HEK293 (cell line): ENCODE data around the gene TXNIP.

Experiments
- CTCF ChIA-PET: fragments of 350-600 bp; formaldehyde crosslinking; extraction: SDS; loops from one replicate; lab custom pipeline; 2021; ENCODE audit warnings: antibody characterized with exemption; lab: Yijun Ruan, JAX
- POLR2A ChIA-PET: fragments of 300-600 bp; formaldehyde crosslinking; extraction: SDS; loops from one replicate; lab custom pipeline; 2020; ENCODE audit warnings: antibody characterized with exemption, inconsistent platforms; lab: Yijun Ruan, JAX
- H3K27ac ChIP-seq: fragments of 200-500 bp; sonication (Bioruptor generic); 2 replicates; pipeline ENCODE4 v1.5.1; 2014; ENCODE audit warnings: low read depth, low read length, control low read depth, inconsistent platforms; ENCODE audit errors: extremely low read depth
- H3K36me3 ChIP-seq, 2 experiments: fragments of 200-500 bp in 1 of 2; sonication (Bioruptor generic) in 1 of 2; 1 replicate in 1 of 2; 2 replicates in 1 of 2; pipeline ENCODE4 v1.5.1; 2014 to 2017; ENCODE audit warnings: inconsistent platforms in 2 of 2, low read length in 2 of 2; ENCODE audit not compliant: control insufficient read depth in 2 of 2, insufficient read depth in 1 of 2
- H3K4me1 ChIP-seq: fragments of 200-500 bp; sonication (Bioruptor generic); 2 replicates; pipeline ENCODE4 v1.5.1; 2014; ENCODE audit warnings: mild to moderate bottlenecking, low read length, inconsistent platforms; ENCODE audit not compliant: control insufficient read depth, insufficient read depth
- H3K4me3 ChIP-seq: 2 replicates; pipeline ENCODE4 v1.5.1; 2011; ENCODE audit warnings: low read depth, mild to moderate bottlenecking, control low read depth, low read length, moderate library complexity
- H3K9me3 ChIP-seq: fragments of 200-500 bp; sonication (Bioruptor generic); 2 replicates; pipeline ENCODE4 v1.5.1; 2014; ENCODE audit warnings: low read depth, low read length, inconsistent platforms; ENCODE audit not compliant: control insufficient read depth, insufficient read depth
- HOXD13 ChIP-seq: sonication (generic); formaldehyde crosslinking; IDR thresholded peaks from 2 replicates; pipeline ENCODE4 v1.8.0; 2022; ENCODE audit warnings: missing genetic modification reagents, borderline replicate concordance
- PRDM1 ChIP-seq: fragments of 450-650 bp; formaldehyde crosslinking; IDR thresholded peaks from 2 replicates; pipeline ENCODE4; 2016; ENCODE audit warnings: missing biosample characterization, missing genetic modification characterization
- REPIN1 ChIP-seq: fragments of 450-650 bp; formaldehyde crosslinking; IDR thresholded peaks from 2 replicates; pipeline ENCODE4 v1.5.1; 2017; ENCODE audit warnings: missing biosample characterization, missing genetic modification characterization, low read depth
- ZBTB8A ChIP-seq: fragments of 450-650 bp; formaldehyde crosslinking; IDR thresholded peaks from 2 replicates; pipeline ENCODE4 v1.5.1; 2016; ENCODE audit warnings: missing biosample characterization, missing genetic modification characterization
- ZNF10 ChIP-seq: fragments of 450-650 bp; formaldehyde crosslinking; IDR thresholded peaks from 2 replicates; pipeline ENCODE4 v1.5.1; 2017; ENCODE audit warnings: missing biosample characterization, missing genetic modification characterization
- ZNF121 ChIP-seq: fragments of 450-650 bp; formaldehyde crosslinking; IDR thresholded peaks from 2 replicates; pipeline ENCODE4 v1.5.1; 2016; ENCODE audit warnings: missing biosample characterization, missing genetic modification characterization
- ZNF155 ChIP-seq: fragments of 450-650 bp; formaldehyde crosslinking; IDR thresholded peaks from 2 replicates; pipeline ENCODE4 v1.5.1; 2016; ENCODE audit warnings: missing biosample characterization, missing genetic modification characterization
- ZNF26 ChIP-seq: fragments of 450-650 bp; formaldehyde crosslinking; IDR thresholded peaks from 2 replicates; pipeline ENCODE4 v1.5.1; 2016; ENCODE audit warnings: missing biosample characterization, missing genetic modification characterization
- ZNF311 ChIP-seq: fragments of 450-650 bp; formaldehyde crosslinking; IDR thresholded peaks from 2 replicates; pipeline ENCODE4 v1.5.1; 2017; ENCODE audit warnings: missing biosample characterization, missing genetic modification characterization, borderline replicate concordance
- ZNF350 ChIP-seq: fragments of 450-650 bp; formaldehyde crosslinking; IDR thresholded peaks from 2 replicates; pipeline ENCODE4 v1.5.0; 2017; ENCODE audit warnings: missing biosample characterization, mild to moderate bottlenecking, missing genetic modification characterization
- ZNF423 ChIP-seq: fragments of 450-650 bp; formaldehyde crosslinking; IDR thresholded peaks from 2 replicates; pipeline ENCODE4 v1.5.1; 2016; ENCODE audit warnings: missing biosample characterization, missing genetic modification characterization
- ZNF529 ChIP-seq: fragments of 450-650 bp; formaldehyde crosslinking; IDR thresholded peaks from 2 replicates; pipeline ENCODE4 v1.5.1; 2017; ENCODE audit warnings: missing genetic modification characterization, missing biosample characterization; ENCODE audit not compliant: insufficient replicate concordance
- ZNF600 ChIP-seq: fragments of 450-650 bp; formaldehyde crosslinking; IDR thresholded peaks from 2 replicates; pipeline ENCODE4 v1.5.1; 2016; ENCODE audit warnings: missing biosample characterization, missing genetic modification characterization
- ZNF76 ChIP-seq: fragments of 450-650 bp; formaldehyde crosslinking; IDR thresholded peaks from 2 replicates; pipeline ENCODE4; 2016; ENCODE audit warnings: low read depth, missing biosample characterization, missing genetic modification characterization, borderline replicate concordance
- TF ChIP-seq, protein P1 (sequence below): fragments of 450-650 bp; formaldehyde crosslinking; IDR thresholded peaks from 2 replicates; pipeline ENCODE4 v1.5.1; 2016; ENCODE audit warnings: missing biosample characterization, missing genetic modification characterization
- TF ChIP-seq, protein P2 (sequence below): fragments of 450-650 bp; formaldehyde crosslinking; IDR thresholded peaks from 2 replicates; pipeline ENCODE4 v1.5.1; 2016; ENCODE audit warnings: missing biosample characterization, missing genetic modification characterization, borderline replicate concordance

TXNIP gene

DNA sequence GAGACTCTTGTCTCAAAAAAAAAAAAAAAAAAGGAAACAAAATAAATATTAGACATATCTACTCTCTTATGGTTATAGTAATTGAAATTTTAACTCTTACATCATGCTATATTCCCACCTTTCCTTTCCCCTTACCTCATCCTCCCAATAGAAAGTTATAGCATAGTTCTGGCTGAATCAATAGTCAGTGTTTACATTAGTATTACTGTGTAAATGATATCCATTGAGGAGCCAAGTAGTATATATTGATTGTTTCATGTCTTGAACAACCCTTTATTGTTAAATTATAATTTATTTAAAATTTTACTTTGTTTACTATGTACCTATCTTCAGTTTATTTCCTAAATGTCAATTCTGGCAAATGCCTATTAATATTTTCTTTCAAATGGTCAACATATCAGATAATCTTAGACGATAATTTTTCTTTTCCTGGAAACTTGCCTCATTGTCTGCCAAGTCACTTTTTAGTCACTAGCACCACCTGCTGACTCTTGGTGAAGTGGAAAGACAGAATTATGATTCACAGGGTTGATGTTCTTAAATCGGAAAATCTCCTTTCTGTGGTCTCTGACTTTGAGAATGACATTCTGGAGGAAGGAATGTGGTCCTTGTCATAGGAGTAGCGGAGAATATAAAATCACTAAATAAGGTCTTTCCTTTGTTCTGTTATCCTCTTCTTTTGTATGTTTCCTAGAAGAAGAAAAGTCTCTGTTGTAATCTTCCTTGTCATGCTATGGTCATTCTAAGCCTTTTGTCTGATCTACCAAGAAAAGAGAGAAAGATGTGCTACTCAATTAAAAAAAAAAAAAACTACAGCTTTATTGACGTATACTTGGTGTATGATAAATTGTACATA lies 16.6 kb upstream of the TXNIP start (continued):
- TF ChIP-seq ZNF26 (tag by site-specific recombination) (no peak), ZNF10 (no peak), ZNF76 (tag by site-specific recombination) (no peak), ZNF529 (tag by site-specific recombination) (no peak), REPIN1 (no peak), ZNF155 (no peak), ZNF600 (tag by site-specific recombination) (no peak), ZBTB8A (tag by site-specific recombination) (no peak)
- TF ChIP-seq, protein P1, sequence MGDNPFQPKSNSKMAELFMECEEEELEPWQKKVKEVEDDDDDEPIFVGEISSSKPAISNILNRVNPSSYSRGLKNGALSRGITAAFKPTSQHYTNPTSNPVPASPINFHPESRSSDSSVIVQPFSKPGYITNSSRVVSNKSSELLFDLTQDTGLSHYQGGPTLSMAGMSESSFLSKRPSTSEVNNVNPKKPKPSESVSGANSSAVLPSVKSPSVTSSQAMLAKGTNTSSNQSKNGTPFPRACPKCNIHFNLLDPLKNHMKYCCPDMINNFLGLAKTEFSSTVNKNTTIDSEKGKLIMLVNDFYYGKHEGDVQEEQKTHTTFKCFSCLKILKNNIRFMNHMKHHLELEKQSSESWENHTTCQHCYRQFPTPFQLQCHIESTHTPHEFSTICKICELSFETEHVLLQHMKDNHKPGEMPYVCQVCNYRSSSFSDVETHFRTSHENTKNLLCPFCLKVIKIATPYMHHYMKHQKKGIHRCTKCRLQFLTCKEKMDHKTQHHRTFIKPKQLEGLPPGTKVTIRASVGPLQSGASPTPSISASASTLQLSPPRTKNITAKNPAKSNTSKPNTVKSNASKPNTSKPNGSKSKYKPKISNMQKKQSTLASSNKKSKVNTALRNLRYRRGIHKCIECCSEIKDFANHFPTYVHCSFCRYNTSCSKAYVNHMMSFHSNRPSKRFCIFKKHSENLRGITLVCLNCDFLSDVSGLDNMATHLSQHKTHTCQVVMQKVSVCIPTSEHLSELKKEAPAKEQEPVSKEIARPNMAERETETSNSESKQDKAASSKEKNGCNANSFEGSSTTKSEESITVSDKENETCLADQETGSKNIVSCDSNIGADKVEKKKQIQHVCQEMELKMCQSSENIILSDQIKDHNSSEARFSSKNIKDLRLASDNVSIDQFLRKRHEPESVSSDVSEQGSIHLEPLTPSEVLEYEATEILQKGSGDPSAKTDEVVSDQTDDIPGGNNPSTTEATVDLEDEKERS (tag by site-specific recombination) = no peak
- TF ChIP-seq, all 188 proteins: peak for 17

DNA sequence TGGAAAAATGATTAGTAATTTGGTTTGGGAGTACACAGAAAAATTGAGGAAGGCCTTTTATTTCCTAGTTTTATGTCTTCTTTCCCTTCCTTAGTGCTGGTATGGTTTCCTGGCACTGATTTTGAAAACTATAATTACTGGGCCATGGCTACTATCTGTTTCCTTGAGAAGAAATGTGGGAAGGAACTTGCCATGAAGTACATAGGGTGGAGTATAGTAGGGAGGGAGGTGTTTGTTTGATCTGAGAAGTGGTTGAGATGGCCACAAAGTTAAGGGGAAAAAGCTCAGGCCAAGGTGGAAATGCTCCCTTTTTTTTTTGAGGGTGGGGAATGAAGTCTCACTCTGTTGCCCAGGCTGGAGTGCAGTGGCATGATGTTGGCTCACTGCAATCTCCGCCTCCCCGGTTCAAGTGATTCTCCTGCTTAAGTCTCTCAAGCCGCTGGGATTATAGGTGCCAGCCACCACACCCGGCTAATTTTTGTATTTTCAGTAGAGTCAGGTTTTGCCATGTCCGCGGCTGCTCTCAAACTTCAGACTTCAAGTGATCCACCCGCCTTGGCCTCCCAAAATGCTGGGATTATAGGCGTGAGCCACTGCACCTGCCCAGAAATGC lies 13.9 kb upstream of the TXNIP start:
- Histone ChIP-seq H3K27ac (no peak overlapping the region), H3K9me3 (no peaks in the 10 kb centered on the region), H3K4me3 (no peak overlapping the region), H3K4me1 (no peaks in the 10 kb centered on the region), H3K36me3 (no peaks in the 10 kb centered on the region)
- CTCF ChIA-PET = interaction anchor here (0.8 to 13.8 kb wide), 6 partner anchors 12 to 164 kb away, joined by 3 to 227 read pairs (median 8); partner anchors contain the start of gene NUDT17
- TF ChIP-seq, protein P2, sequence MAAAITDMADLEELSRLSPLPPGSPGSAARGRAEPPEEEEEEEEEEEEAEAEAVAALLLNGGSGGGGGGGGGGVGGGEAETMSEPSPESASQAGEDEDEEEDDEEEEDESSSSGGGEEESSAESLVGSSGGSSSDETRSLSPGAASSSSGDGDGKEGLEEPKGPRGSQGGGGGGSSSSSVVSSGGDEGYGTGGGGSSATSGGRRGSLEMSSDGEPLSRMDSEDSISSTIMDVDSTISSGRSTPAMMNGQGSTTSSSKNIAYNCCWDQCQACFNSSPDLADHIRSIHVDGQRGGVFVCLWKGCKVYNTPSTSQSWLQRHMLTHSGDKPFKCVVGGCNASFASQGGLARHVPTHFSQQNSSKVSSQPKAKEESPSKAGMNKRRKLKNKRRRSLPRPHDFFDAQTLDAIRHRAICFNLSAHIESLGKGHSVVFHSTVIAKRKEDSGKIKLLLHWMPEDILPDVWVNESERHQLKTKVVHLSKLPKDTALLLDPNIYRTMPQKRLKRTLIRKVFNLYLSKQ (tag by site-specific recombination) = no peak
- no peak for TF ChIP-seq ZNF423 (tag by site-specific recombination)
- TF ChIP-seq PRDM1 = no peak
- no peak for TF ChIP-seq HOXD13 (CRISPR knock-in tag)
- no peak for TF ChIP-seq ZNF350
- POLR2A ChIA-PET = no interaction called here

- CTCF ChIA-PET = interaction anchor here (0.6 to 13.8 kb wide), 19 partner anchors 9 to 245 kb away, joined by 3 to 227 read pairs (median 5); partner anchors contain the start of genes ANKRD34A, ANKRD35, NUDT17 and POLR3GL
- POLR2A ChIA-PET = interaction anchor here (1.0 to 2.2 kb wide), 3 partner anchors 28 to 116 kb away, joined by 4 to 12 read pairs (median 4); no protein-coding TSS in a partner anchor
- TF ChIP-seq ZNF311 (tag by site-specific recombination) = no peak
- TF ChIP-seq ZNF121 (tag by site-specific recombination) = peak; percentile 86; the same call in 1 of the 2 replicates
- H3K4me1 ChIP-seq = no peaks in the 10 kb centered on the region
- H3K9me3 ChIP-seq = no peaks in the 10 kb centered on the region
- no peak overlapping the region for H3K27ac ChIP-seq
- H3K4me3 ChIP-seq = no peak overlapping the region
- H3K36me3 ChIP-seq = no peaks in the 10 kb centered on the region
Measured at GRCh38 chr1:146007489-146008133, 11.2 kb upstream of the TXNIP start.
